ENCODE data around the gene ITPR2.

ITPR2 gene

GRCh38 chr12:26563552-26563951 lies 269.4 kb downstream of the ITPR2 start:
- no peak for TF ChIP-seq CTCF (IDR thresholded peaks at IDR 0.05)
- Histone ChIP-seq H3K4me3 (no peak overlapping the region), H3K27ac (no peak overlapping the region)
- no peak for DNase-seq (ENCODE audit: low spot score)

- Histone ChIP-seq H3K27ac (no peak overlapping the region), H3K4me3 (no peak overlapping the region)
- no peak for DNase-seq (ENCODE audit: low spot score)
- no peak for TF ChIP-seq CTCF (IDR thresholded peaks at IDR 0.05)
Observed at GRCh38 chr12:26557326-26557725, 275.7 kb downstream of the ITPR2 start.

- no peak overlapping the region for H3K27ac ChIP-seq
- no peak for DNase-seq (ENCODE audit: low spot score)
- no peak for TF ChIP-seq CTCF (IDR thresholded peaks at IDR 0.05)
- H3K4me3 ChIP-seq: no peak overlapping the region
Observed at GRCh38 chr12:26556916-26557315, 276.1 kb downstream of the ITPR2 start.

GRCh38 chr12:26555139-26555538 lies 277.9 kb downstream of the ITPR2 start:
- H3K4me3 ChIP-seq: no peak overlapping the region
- H3K27ac ChIP-seq: no peak overlapping the region
- no peak for TF ChIP-seq CTCF (IDR thresholded peaks at IDR 0.05)
- no peak for DNase-seq (ENCODE audit: low spot score)

- no peak overlapping the region for H3K27ac ChIP-seq
- no peak overlapping the region for H3K4me3 ChIP-seq
- no peak for TF ChIP-seq CTCF (IDR thresholded peaks at IDR 0.05)
- no peak for DNase-seq (ENCODE audit: low spot score)
Observed at GRCh38 chr12:26554332-26554731, 278.7 kb downstream of the ITPR2 start.

GRCh38 chr12:26551385-26551784 lies 281.6 kb downstream of the ITPR2 start:
- DNase-seq (ENCODE audit: low spot score): no peak
- Histone ChIP-seq H3K27ac (no peak overlapping the region), H3K4me3 (no peak overlapping the region)

GRCh38 chr12:26548227-26548626 lies 284.8 kb downstream of the ITPR2 start:
- TF ChIP-seq CTCF (IDR thresholded peaks at IDR 0.05): no peak
- no peak overlapping the region for H3K27ac ChIP-seq
- no peak for DNase-seq (ENCODE audit: low spot score)
- no peak overlapping the region for H3K4me3 ChIP-seq

More at GRCh38 chr12:26551385-26551784, 281.6 kb downstream of the ITPR2 start:
- TF ChIP-seq CTCF (IDR thresholded peaks at IDR 0.05): no peak

Data from coronary artery (tissue), 2 donors.